ENCODE measurements around the gene GLP1R.

DNA sequence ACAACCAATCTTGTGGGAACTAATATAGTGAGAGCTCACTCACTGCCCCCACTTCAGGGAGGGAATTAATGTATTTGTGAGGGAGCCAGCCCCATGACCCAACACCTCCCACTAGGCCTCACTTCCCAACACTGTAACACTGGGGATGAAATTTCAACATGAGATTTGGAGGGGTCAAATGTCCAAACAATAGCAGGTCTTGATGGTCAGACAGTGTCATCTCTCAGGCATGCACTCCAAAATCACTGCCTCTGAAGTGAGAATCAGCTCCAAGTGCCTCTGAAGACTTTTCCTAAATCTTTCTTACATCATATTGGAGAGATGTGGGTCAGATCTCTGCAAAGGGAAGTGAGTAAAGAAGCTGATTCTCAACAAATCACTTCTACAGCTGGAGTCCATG is 80.3 kb downstream of the GLP1R start:
- TF ChIP-seq, protein P1, sequence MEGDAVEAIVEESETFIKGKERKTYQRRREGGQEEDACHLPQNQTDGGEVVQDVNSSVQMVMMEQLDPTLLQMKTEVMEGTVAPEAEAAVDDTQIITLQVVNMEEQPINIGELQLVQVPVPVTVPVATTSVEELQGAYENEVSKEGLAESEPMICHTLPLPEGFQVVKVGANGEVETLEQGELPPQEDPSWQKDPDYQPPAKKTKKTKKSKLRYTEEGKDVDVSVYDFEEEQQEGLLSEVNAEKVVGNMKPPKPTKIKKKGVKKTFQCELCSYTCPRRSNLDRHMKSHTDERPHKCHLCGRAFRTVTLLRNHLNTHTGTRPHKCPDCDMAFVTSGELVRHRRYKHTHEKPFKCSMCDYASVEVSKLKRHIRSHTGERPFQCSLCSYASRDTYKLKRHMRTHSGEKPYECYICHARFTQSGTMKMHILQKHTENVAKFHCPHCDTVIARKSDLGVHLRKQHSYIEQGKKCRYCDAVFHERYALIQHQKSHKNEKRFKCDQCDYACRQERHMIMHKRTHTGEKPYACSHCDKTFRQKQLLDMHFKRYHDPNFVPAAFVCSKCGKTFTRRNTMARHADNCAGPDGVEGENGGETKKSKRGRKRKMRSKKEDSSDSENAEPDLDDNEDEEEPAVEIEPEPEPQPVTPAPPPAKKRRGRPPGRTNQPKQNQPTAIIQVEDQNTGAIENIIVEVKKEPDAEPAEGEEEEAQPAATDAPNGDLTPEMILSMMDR (IDR thresholded peaks at IDR 0.05) = no peak
- no peak for TF ChIP-seq POLR2A (IDR thresholded peaks at IDR 0.05)
- no peak for TF ChIP-seq POLR2AphosphoS5 (IDR thresholded peaks at IDR 0.05)

Measured in suprapubic skin (tissue), 4 donors.